ENCODE data around the gene GGTA1. TPM values are rescaled to one million over a fixed set of nuclear protein-coding genes. Genes with fewer than 3 reads are reported as not detected.

GGTA1 gene
- total and polyA plus RNA-seq, 2 experiments from 2014 or later, result 0.16 TPM; not detected in 1

DNA sequence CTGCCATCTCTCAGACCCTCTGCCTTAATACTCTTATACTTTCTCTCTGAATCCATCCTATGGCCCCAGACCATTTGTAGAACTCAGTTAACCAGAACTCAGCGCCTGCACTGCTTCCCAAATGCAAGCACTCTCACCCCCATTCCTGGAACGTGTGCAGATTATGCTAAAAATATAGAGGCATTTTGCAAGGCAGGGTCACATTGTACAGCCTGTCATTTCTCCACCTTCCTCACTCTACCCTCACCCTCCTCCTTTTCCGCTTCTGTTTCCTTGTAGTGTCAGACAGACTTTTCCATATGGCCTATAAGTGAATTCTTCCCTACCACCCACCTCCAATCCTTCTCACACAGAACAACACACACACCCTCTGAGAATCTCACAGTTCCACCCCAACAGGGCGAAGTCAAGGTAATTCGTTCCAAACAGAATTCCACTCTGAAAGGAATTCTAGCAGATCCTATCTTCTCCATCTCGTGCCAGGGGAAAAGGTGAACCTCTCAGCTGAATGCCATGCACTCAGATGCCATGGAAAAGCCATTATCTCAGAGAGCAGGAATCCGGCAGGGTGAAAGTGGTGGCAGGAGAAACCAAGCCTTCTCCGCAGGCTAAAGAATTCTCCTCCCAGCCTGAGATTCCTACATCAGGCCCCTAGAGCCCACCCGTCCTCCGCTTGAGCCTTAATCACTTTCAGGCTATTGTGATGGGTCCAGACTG, 25.3 kb downstream of the GGTA1 start:
- Mint-ChIP-seq H3K27ac (no peak overlapping the region), H3K9me3 (no peaks in the 10 kb centered on the region)
- no peak; the same call in 2 of the 3 replicates for ATAC-seq

More for the DNA sequence above, 25.3 kb downstream of the GGTA1 start:
- peaks cover 26% of the 10 kb centered on the region for H3K4me1 ChIP-seq (ENCODE audit: insufficient read depth)
- DNase-seq (ENCODE audit: low spot score), result peak; percentile 12
- no peaks in the 10 kb centered on the region for H3K79me2 ChIP-seq (replicated peaks; ENCODE audit: insufficient read depth)
- H3K9me2 ChIP-seq (ENCODE audit: insufficient read depth), result no peaks in the 10 kb centered on the region
- H3K27ac ChIP-seq (ENCODE audit: low read depth), result no peak overlapping the region
- Mint-ChIP-seq H3K4me1 (peaks cover 34% of the 10 kb centered on the region), H3K36me3 (ENCODE audit: low read depth) (no peaks in the 10 kb centered on the region), H3K27me3 (ENCODE audit: insufficient read depth, low read depth, poor library complexity) (peaks cover 6% of the 10 kb centered on the region), H3K4me3 (no peak overlapping the region)
- no peak overlapping the region for H3K4me2 ChIP-seq
- TF ChIP-seq ETS1 (IDR thresholded peaks at IDR 0.05), result no peak
- TF ChIP-seq ZNF462 (CRISPR knock-in tag; IDR thresholded peaks at IDR 0.05), result no peak
- H2AFZ ChIP-seq, result no peak overlapping the region
- H3F3A ChIP-seq (replicated peaks; ENCODE audit: low read depth), result no peaks in the 10 kb centered on the region
- H4K20me1 ChIP-seq (replicated peaks; ENCODE audit: insufficient read depth), result no peaks in the 10 kb centered on the region
- no peaks in the 10 kb centered on the region for H3K36me3 ChIP-seq (ENCODE audit: insufficient read depth)
- no peaks in the 10 kb centered on the region for H3K27me3 ChIP-seq (ENCODE audit: insufficient read depth)
- H3K4me3 ChIP-seq, result no peak overlapping the region

All from GM23338 (cell line).